CD4-positive, alpha-beta T cell treated with Interleukin-10 for 1 hour (primary cell): ENCODE data around the gene BBS9.
"Not testable (repeated sequence)": the region's sequence is repeated elsewhere in the genome, so short reads cannot be mapped to it uniquely, and the experiment has no call there.

Experiments used
- DNase-seq: peaks from one replicate; pipeline ENCODE4 v3.0.0-alpha.2; 2020

Gene BBS9

DNA sequence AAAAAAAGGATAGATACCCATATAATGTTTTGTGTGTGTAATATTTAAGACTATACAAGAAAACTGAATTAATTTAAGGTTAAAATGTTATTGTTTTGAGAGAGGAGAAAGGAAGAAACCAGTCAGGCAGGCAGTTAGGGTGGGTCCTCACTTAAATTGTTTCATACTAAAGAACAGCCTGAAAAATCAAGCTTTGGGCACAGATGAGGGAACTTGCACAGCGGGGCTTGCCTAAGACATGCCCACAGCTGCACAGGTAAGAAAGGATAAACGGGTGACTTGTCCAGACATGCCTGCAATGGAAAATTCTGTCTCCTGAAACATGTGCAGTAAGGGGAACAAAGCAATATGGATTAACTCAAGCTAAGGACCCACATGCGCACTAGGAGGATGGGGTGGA, 158.4 kb downstream of the BBS9 start:
- no peak for DNase-seq

DNA sequence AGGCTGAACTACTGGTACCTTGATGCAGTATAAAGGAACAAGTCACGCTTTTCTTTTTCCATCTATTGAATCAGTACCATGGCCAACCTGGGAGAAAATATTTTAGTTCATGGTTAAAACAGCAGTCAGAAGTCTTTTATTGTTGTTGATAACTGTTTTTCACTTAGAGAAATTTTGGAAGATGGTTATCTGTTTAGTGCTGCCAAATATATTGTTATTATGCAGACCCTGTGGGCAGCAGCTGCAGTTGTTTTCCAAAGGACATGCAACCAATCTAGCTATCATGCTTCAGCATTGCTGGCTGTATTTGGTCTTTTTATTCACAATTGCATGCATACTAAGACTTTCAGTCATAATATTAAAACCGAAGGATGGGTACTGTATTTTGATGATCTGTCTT, 169.5 kb downstream of the BBS9 start:
- no peak for DNase-seq

DNA sequence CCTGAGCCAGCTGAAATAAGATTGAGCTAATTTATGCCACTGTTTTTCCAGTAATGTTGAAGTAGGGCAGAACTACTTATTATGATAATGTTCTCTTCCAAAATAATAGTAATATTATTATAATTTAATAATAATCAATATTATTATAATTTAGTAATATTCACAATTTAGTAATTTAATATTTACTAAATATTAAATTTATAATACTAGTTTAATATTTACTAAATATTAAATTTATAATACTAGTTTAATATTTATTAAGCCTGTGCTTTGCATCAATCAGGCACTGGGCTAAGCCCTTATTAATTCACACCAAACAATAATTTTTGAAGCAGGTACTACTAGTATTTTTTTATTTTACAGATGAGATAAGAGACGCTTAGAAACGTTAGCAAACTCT, 170.1 kb downstream of the BBS9 start:
- no peak for DNase-seq

DNA sequence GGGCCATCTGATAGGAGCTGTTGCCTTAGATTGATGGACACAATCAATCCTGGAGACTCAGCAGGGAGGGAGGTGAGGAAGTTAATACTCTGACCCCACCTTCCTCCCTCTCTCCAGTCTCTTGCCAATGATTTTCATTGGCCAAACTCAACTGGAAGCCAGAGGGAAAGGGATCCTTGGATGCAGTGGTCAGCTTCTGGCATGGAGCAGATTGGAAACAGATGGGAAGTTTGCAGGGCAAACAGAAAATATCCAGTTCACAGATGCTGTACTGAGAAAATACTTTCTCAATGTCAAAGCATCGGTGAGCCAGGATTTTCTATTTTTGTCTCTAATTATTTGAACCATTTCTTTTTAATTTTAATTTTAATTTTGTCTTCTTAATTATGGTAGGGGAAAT, 170.8 kb downstream of the BBS9 start:
- no peak for DNase-seq

DNA sequence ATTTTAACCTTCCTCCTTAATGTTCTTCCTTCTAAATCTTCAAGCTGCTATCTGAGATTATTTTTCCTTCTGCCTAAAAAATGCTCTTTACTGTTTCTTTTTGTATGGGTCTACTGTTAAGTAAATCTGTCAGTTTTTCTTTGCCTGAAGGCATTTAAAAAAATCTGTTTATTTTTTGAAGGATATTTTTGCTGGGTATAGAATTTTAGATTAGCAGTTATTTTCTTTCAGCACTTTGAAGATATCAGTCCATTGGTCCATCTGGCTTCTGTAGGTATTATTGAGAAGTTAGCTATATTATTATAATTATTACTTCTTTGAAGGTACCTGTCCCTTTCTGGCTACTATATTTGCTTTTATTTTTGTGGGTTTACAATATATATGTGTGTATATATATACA, 171.4 kb downstream of the BBS9 start:
- no peak for DNase-seq

DNA sequence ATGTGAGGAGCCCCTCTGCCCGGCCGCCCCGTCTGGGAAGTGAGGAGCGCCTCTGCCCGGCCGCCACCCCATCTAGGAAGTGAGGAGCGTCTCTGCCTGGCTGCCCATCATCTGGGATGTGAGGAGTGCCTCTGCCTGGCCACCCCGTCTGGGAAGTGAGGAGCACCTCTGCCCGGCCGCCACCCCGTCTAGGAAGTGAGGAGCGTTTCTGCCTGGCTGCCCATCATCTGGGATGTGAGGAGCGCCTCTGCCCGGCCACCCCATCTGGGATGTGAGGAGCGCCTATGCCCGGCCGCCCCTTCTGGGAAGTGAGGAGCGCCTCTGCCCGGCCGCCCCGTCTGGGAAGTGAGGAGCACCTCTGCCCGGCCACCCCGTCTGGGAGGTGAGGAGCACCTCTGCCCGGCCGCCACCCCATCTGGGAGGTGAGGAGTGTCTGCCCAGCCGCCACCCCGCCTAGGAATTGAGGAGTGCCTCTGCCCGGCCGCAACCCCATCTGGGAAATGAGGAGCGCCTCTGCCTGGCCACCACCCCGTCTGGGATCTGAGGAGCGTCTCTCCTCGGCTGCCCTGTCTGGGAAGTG, 174.7 kb downstream of the BBS9 start:
- not testable (repeated sequence) for DNase-seq

DNA sequence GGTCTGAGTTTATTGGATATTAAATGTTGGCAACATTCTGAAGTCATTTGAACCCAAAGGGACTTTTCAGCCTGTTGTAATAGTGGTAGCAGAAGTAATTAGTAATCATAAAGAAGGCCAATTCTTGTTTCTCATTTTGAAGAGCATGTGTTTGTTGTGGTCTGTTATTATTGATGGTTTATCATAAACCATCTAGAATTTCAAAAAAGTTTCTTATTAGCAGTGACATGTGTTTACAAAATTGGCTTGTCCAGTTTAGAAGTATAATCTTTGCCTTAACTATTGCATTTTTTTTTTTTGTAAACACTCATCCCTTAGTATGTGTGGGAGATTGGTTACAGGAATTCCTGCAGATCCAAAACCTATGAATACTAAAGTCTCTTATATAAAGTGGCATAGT, 177.8 kb downstream of the BBS9 start:
- DNase-seq, result no peak

DNA sequence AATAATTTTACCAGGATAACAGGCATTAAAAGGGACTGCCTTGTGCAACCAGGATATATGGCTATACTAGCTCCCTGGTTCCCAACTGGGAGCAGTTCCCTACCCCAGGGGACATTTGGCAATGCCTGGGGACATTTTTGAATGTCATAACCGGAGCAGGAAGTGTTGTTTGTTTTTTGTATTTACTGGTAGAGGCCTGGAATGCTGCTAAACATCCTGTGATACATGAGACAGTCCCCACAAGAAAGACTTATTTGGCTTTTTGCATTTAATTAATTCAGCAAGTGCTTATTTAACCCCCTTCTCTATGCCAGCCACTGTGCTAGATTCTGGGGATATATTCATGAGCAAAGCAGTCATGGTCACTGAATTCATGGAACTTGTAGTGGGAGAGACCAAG, 181.2 kb downstream of the BBS9 start:
- DNase-seq, result no peak

DNA sequence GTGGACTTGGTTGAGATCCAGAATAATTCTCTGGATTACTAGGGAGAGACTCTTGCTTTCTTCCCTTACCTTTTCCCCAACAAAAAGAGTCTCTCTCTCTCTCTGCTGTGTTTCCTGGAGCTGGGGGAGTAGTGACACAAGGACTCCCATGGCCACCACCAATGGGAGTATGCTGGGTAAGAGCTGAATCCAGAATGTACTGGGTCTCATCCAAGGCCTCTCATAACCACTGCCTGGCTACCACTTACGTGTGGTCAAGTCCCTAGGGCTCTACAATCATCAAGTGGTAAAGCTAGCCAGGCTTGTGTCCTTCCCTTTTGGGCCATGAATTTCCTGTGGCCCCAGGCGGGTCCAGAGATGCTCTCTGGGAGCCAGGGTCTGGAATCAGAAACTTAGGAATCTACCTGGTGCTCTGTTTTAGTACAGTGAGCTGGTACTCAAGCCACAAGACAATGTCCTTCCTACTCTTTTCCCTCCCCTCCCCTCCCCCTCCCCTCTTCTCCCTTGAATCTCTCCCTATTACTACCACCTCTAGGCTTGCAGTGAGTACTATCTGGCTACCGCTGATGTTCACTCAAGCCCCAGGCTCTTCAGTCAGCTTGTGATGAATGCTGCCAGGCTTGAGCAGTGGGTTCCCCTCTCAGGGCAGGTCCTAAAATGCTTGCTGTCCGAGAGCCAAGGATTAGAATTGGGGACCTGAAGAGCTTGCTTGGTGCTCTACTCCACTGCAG, 196.6 kb downstream of the BBS9 start:
- DNase-seq, result no peak

DNA sequence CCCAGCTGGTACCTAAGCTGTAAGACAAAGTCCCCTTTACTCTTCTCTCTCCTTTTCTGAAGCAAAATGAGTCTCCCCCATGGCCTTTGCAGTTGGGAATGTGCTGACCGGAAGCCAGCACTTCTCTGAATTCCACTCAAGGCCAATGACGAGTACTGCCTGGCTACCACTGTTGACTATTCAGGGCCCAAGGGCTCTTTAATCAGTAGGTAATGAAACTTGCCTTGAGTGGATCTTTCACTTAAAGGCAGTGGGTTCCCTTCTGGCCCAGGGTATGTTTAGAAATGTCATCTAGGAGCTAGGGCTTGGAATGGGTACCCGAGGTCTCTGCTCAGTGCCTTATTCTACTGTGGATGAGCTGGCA, 197.1 kb downstream of the BBS9 start:
- no peak for DNase-seq

DNA sequence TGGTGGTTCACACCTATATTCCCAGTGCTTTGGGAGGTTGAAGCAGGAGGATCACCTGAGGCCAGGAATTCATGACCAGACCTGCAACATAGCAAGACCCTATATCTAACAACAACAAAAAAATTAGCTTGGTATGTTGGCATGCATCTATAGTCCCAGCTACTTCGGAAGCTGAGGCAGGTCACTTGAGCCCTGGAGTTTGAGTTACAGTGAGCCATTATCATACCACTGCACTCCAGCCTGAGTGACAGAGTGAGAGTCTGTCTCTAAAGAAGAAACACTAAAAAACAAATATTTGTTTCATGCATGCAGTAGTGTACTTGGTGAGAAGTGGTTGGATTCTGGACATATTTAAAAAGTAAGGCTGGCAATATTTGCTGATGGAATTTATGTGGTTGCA, 198.1 kb downstream of the BBS9 start:
- no peak for DNase-seq

DNA sequence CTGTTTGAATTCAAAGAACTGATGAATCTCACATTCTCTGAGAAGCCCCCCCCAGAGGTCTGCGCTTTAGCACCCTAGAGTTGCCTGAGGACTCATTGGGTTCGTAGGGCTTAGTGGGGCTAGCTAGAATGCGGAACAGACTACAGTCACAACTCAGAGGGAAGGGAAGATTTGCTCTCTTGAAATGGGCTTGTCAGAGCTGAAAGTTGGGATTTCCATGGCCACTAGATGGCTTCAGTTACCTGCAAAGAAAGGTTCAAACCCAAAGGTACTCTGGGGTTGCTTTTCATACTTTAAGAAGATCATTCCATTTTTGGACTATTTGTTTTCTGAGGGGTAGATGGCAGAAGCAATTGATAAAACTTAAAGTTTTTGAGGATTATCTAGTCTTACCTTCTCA, 205.0 kb downstream of the BBS9 start:
- DNase-seq, result no peak

DNA sequence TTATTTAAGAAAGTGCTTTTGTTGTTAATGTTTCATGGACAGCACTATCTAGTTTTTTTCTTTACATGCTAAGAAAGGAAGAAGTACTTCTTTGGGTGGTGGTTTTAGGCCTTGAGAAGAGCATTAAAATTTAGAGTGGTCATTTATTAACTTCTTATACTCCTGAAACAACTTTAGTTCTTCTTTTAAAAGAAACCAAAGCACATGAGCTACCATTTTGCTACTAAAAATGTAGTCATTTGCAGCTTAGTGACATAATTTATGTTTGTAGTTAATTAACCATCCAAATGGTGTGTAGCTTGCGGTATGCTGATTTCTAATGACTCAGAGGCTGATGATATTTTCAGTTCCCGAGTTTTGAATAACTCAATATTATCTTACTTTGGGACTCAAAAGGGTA, 207.5 kb downstream of the BBS9 start:
- no peak for DNase-seq

DNA sequence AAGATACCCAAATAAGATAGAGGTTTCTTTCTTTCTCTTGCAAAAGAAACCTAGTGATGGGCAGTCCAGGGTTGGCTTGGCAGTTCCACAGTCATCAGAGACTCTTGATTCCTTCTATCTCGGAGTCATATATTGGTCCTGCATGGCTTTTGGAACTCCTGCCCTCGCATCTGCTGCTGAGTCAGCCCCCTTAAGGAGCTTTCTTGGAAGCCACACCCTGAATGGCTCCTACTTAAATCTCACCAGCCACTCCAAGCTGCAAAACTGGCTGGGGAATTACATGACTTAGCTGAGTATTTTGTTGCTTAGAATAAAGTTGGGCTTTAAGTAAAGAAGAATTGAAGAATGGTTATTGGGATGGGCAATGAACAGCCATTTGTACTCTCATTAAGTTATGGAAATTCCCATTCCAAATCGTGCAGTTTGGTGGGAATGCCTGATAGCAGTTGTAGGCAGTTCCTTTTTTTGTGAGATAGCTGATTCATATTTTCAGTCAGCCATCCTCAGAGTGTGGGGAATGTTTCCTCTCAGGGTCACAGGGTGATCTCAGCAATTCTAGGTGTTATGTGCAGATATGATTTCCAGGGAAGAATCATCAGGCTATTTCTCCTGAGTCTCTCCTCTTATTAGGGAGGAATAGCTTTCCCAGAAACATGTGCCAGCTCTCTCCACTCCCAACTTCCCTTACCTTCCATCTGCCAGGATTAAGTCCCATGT, 209.9 kb downstream of the BBS9 start:
- no peak for DNase-seq

DNA sequence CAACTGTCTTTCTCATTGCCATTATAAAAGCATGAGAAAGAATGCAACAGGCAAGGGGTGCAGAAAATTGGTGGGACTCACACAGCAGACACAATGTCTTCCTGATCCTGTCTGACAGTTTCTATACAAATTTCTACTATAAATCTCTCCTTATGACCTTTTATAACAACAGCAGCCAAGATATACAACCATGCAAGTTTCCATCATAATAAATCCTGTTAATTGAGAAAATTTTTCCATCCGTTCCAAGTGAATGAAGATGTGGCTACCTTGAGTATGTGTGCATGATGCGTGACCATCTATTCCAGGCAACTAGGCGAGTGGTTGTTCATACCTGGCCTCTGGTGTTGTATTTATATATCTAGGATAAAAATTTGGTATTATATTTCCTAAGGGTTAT, 216.7 kb downstream of the BBS9 start:
- no peak for DNase-seq

DNA sequence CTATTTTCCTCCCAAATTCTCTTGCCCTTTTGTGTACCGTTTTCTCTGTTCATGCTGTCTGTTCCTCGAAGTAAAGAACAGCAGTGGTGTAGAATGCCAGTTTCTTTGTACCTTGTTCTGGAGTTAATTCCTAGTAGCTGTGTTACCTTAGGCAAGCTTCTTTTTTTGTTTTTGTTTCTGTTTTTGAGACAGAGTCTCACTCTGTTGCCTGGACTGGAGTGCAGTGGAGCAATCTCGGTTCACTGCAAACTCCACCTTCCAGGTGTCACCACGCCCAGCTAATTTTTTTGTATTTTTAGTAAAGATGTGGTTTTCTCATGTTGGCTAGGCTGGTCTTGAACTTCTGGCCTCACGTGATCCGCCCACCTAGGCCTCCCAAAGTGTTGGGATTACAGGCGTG, 221.2 kb downstream of the BBS9 start:
- no peak for DNase-seq

DNA sequence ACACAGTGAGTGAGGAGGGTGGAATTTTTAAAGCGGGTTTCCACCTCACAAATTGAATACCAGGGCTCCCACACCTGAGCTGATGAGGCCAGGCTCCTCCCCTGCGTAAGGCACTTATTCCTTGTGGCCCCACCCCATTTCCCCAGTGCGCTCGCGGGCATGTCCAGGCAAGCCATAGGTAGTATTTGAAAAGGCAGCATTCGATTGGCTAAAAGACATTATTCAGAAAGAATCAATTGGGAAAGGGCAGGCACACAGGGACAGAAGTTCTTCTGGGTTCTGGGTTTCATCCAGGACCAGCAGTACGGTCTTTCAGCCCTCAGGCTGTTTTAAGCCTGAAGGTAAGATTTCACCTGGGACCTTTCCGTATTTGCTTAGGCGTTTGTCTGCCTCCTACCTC, 222.3 kb downstream of the BBS9 start:
- no peak for DNase-seq

DNA sequence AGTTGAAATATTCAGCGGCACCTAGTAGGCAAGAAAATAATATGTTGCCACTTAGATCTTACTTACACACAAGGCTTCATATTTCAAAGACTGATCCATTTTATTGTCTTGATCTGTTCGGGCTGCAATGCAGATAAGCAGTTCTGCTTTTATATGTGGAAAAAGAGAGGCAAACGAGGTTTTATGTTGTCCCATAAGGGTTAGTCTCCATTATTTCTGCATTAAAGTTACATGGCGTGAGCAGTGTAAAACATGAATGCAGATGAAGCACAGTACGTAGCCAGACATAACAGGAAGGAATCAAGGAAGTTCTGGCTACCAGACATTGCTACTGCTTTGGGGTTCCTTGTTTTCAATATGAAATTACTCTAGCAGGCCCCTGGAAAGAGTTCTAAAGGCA, 224.8 kb downstream of the BBS9 start:
- no peak for DNase-seq

DNA sequence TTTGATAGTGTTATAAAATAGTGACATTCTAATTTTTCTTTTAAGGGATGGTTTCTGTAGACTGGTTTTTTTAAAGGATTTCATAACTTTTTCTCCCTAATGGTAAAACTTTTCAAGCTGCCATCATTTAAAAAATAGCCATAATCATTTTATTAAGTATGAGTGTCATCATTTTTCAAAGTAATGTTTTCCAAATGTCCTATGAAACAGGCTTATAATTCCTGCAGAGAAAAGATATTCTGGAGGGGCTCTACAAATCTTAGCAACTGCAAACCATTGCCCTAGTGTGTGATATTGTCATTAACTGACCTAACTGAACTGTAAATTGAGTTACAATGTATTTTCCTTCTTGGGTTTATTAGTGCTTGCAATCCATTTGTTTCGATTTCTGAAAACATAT, 226.0 kb downstream of the BBS9 start:
- DNase-seq, result no peak

DNA sequence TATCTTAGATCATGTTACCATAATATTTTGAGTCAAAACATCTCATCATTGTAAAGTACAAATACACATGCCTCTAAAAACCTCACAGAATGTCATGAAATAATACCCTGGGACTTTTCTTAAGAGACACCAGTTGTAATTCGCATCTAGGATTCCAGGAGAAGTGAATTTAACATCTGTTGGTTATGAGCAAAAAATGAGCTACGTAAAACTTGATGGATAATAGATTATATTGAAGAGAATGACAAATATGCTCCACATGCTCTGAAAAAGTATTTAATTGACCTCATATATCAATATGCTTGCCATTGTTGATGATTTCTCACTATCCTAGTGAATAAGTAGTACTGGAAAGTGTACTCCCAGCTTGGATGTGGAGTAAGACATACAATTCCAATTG, 227.0 kb downstream of the BBS9 start:
- no peak for DNase-seq

DNA sequence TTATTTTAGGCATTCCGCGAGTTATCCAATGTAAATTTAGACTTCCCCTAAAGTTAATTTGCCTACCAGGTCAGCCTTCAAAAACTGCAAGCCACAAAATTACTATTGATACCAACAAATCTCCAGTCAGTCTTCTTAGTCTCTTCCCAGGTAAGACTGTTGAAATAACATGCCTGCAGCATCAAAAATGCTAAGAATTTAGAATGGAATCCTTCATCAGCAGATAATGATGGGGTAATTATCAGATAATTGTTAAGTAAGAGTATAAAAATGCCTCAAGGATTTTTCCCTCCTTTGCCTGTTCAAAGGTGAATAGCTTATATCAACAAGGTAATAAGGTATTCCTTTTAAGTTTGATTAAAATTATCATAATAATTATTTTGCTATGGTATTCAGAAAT, 228.5 kb downstream of the BBS9 start:
- DNase-seq, result no peak

DNA sequence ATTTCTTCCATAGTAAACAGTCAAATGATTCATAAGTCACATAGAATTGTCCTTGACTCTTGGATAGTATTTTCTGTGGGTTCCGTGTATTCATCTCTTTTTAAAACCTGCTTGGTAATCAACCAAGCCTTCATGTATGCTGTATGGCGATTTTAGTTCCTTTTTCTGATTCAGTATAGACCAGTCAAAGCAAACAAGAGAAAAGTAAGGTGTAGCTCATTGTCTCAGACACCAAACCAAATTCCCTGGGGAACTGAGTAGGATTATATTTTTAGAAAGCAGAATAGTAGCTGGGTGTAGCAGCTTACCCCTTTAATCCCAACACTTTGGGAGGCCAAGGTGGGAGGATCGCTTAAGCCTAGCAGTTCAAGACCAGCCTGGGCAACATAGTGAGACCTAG, 240.5 kb downstream of the BBS9 start:
- no peak for DNase-seq

DNA sequence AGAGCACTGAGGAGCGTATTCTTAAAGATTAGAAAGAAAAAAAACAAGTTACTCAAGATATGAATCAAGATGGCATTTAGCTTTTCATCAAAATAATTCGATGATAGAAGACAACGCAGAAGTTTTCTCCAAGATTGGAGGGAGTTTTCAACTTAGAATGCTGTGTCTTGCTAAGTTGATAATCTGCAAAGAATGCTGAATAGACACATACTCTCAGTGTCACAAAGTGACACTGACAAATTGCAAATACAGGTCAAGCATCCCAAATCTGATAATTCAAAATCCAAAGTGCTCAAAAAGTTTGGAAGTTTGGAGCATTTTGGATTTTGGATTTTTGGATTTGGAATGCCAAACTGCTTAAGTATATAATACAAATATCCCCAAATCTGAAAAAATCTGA, 243.8 kb downstream of the BBS9 start:
- DNase-seq, result no peak

DNA sequence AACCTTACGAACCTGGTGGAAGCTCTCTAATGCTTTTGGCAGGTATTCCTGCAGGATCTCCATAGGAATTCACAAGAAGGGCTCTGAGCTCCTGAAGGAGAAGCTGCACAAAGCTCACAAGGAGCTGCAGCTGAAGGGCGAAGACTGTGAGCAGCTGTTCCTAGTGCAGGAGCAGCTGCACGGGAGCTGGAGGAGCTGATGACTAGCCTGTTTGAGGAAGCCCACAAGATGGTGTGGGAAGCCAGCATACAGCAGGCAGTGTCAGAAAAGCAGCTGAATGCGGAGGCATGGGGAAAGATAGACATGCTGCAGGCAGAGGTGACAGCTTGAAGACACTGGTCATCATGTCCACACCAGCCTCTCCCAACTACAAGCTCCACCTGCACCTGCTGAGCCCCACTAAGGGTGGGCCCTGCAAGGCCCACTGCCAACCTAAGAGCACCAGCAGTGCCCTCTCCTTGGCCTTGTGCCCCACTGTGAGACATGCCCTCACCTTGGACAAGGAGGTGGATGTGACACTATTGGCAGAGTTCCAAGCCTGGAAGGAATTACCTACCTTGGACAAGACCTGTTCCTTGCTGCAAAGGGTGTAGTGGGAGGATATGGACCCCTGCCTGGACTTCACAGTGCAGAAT, 250.6 kb downstream of the BBS9 start:
- no peak for DNase-seq
